ENCODE measurements around the gene ARHGEF11.

The ARHGEF11 gene

DNA sequence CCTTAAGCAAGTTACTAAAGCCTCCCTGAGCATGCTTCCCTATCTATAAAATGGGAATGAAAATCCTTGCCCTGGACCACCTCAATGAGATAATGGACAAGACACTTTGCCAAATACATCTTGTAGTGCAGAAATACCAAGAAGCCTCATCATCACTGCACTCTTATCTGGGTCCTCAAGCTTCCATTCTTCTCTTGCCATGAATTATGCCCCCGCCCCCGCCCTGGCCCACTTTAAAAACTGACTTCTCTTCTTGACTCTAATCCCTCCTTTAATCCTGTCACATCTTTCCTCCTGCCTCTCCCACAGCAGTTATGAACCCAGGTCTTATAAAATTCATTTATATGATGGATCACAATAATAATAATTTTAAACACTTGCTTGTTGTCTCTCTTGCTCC lies 14.8 kb downstream of the ARHGEF11 start:
- ATAC-seq (ENCODE audit: insufficient read depth, low read depth) (no peak), DNase-seq (no peak)
- H3K9ac ChIP-seq (ENCODE audit: low read depth, low read length) = no peak overlapping the region
- no peaks in the 10 kb centered on the region for H3K9me3 ChIP-seq (ENCODE audit: insufficient read depth, low read length, severe bottlenecking)
- no peak overlapping the region for H3K27ac ChIP-seq (ENCODE audit: low read length)
- H3K36me3 ChIP-seq (ENCODE audit: insufficient read depth, low read length) = no peaks in the 10 kb centered on the region
- no peak overlapping the region for H3K4me3 ChIP-seq (ENCODE audit: low read depth in 1 of 2, low read length in 2 of 2)
- TF ChIP-seq EZH2 (IDR thresholded peaks at IDR 0.05; ENCODE audit: borderline replicate concordance, low read depth, low read length, severe bottlenecking) = no peak
- TF ChIP-seq, protein P1, sequence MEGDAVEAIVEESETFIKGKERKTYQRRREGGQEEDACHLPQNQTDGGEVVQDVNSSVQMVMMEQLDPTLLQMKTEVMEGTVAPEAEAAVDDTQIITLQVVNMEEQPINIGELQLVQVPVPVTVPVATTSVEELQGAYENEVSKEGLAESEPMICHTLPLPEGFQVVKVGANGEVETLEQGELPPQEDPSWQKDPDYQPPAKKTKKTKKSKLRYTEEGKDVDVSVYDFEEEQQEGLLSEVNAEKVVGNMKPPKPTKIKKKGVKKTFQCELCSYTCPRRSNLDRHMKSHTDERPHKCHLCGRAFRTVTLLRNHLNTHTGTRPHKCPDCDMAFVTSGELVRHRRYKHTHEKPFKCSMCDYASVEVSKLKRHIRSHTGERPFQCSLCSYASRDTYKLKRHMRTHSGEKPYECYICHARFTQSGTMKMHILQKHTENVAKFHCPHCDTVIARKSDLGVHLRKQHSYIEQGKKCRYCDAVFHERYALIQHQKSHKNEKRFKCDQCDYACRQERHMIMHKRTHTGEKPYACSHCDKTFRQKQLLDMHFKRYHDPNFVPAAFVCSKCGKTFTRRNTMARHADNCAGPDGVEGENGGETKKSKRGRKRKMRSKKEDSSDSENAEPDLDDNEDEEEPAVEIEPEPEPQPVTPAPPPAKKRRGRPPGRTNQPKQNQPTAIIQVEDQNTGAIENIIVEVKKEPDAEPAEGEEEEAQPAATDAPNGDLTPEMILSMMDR (IDR thresholded peaks at IDR 0.05; ENCODE audit: borderline replicate concordance, extremely low read depth, low read length, poor library complexity, severe bottlenecking) = no peak
- H3K4me1 ChIP-seq (ENCODE audit: insufficient read depth, low read length) = no peaks in the 10 kb centered on the region
- no peak overlapping the region for H3K4me2 ChIP-seq (ENCODE audit: insufficient read depth, low read length)
- no peak overlapping the region for H2AFZ ChIP-seq (ENCODE audit: low read depth, low read length)
- no peaks in the 10 kb centered on the region for H3K79me2 ChIP-seq (ENCODE audit: insufficient read depth, low read length)
- peaks cover 32% of the 10 kb centered on the region for H3K27me3 ChIP-seq (ENCODE audit: insufficient read depth, low read length, poor library complexity)
- no peaks in the 10 kb centered on the region for H4K20me1 ChIP-seq (ENCODE audit: insufficient read depth, low read length)

DNA sequence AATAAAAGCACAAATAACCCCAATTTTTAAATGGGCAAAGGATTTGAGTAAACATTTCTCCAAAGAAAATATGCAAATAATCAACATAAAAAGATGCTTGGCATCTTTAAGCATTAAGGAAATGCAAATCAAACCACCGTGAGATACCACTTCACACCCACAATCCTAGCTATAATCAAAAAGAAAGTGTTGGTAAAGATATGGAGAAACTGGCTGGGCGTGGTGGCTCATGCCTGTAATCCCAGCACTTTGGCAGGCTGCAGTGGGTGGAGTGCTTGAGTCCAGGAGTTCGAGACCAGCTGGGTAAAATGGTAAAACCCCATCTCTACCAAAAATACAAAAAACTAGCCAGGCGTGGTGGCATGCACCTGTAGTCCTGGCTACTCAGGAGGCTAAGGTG lies 16.9 kb downstream of the ARHGEF11 start:
- Histone ChIP-seq H3K27ac (ENCODE audit: low read length) (no peak overlapping the region), H3K27me3 (ENCODE audit: insufficient read depth, low read length, poor library complexity) (peaks cover 27% of the 10 kb centered on the region), H3K9ac (ENCODE audit: low read depth, low read length) (no peak overlapping the region), H3K9me3 (ENCODE audit: insufficient read depth, low read length, severe bottlenecking) (no peaks in the 10 kb centered on the region), H3K79me2 (ENCODE audit: insufficient read depth, low read length) (no peaks in the 10 kb centered on the region), H3K4me1 (ENCODE audit: insufficient read depth, low read length) (no peaks in the 10 kb centered on the region), H3K4me3 (ENCODE audit: low read depth in 1 of 2, low read length in 2 of 2) (no peak overlapping the region), H2AFZ (ENCODE audit: low read depth, low read length) (no peak overlapping the region), H3K4me2 (ENCODE audit: insufficient read depth, low read length) (no peak overlapping the region), H4K20me1 (ENCODE audit: insufficient read depth, low read length) (no peaks in the 10 kb centered on the region), H3K36me3 (ENCODE audit: insufficient read depth, low read length) (no peaks in the 10 kb centered on the region)
- no peak for ATAC-seq (ENCODE audit: insufficient read depth, low read depth)
- TF ChIP-seq, protein P1 (IDR thresholded peaks at IDR 0.05; ENCODE audit: borderline replicate concordance, extremely low read depth, low read length, poor library complexity, severe bottlenecking) = no peak
- TF ChIP-seq EZH2 (IDR thresholded peaks at IDR 0.05; ENCODE audit: borderline replicate concordance, low read depth, low read length, severe bottlenecking) = no peak
- DNase-seq = no peak

DNA sequence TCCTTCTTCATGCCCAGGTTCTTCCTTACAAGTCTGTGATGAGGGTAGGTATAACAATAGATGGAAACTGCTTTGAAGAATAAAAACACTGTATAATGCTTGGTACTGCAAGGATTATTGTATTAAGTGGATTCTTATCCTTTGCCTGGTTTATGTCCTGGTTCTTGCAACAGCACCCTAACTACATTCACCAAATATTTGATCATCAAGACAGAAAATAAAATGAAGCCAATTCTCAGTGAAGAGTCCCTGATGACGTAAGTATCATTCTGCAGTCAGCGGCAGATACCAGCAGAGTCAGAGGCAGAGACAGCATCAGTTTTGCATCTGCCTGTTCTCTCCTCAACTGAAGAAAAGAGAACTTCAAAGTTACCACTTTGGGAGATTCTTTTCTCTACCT lies 19.7 kb downstream of the ARHGEF11 start:
- TF ChIP-seq EZH2 (IDR thresholded peaks at IDR 0.05; ENCODE audit: borderline replicate concordance, low read depth, low read length, severe bottlenecking) = no peak
- Histone ChIP-seq H3K4me1 (ENCODE audit: insufficient read depth, low read length) (no peaks in the 10 kb centered on the region), H3K9ac (ENCODE audit: low read depth, low read length) (no peak overlapping the region), H3K4me3 (ENCODE audit: low read depth in 1 of 2, low read length in 2 of 2) (no peak overlapping the region), H2AFZ (ENCODE audit: low read depth, low read length) (no peak overlapping the region), H3K27me3 (ENCODE audit: insufficient read depth, low read length, poor library complexity) (peaks cover 7% of the 10 kb centered on the region), H3K79me2 (ENCODE audit: insufficient read depth, low read length) (no peaks in the 10 kb centered on the region), H4K20me1 (ENCODE audit: insufficient read depth, low read length) (no peaks in the 10 kb centered on the region), H3K4me2 (ENCODE audit: insufficient read depth, low read length) (no peak overlapping the region), H3K27ac (ENCODE audit: low read length) (no peak overlapping the region), H3K36me3 (ENCODE audit: insufficient read depth, low read length) (no peaks in the 10 kb centered on the region), H3K9me3 (ENCODE audit: insufficient read depth, low read length, severe bottlenecking) (no peaks in the 10 kb centered on the region)
- DNase-seq (no peak), ATAC-seq (ENCODE audit: insufficient read depth, low read depth) (no peak)

DNA sequence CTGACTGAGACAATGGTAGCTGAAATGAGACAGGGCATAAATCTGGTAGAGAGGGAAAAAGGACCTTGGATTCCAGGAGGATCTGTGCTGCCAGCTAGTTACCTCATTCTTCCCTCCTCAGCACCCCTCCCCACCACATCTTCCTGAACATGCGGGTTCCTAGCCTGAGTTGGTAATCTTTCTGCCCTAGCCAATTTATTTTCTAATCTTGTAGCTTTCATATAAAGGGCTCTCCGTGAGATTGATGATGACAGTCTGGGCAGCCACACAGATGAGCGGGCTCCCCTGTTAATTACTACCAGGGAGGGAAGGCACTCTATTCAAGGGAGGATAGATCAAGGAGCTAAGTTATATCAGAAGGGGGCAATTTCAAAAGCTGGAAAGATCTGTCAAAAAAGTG lies 20.2 kb downstream of the ARHGEF11 start:
- ATAC-seq (ENCODE audit: insufficient read depth, low read depth) (no peak), DNase-seq (no peak)
- Histone ChIP-seq H3K27ac (ENCODE audit: low read length) (no peak overlapping the region), H2AFZ (ENCODE audit: low read depth, low read length) (no peak overlapping the region), H3K27me3 (ENCODE audit: insufficient read depth, low read length, poor library complexity) (peaks cover 7% of the 10 kb centered on the region), H3K36me3 (ENCODE audit: insufficient read depth, low read length) (no peaks in the 10 kb centered on the region), H4K20me1 (ENCODE audit: insufficient read depth, low read length) (no peaks in the 10 kb centered on the region), H3K9ac (ENCODE audit: low read depth, low read length) (no peak overlapping the region), H3K4me3 (ENCODE audit: low read depth in 1 of 2, low read length in 2 of 2) (no peak overlapping the region), H3K79me2 (ENCODE audit: insufficient read depth, low read length) (no peaks in the 10 kb centered on the region), H3K9me3 (ENCODE audit: insufficient read depth, low read length, severe bottlenecking) (no peaks in the 10 kb centered on the region), H3K4me2 (ENCODE audit: insufficient read depth, low read length) (no peak overlapping the region), H3K4me1 (ENCODE audit: insufficient read depth, low read length) (no peaks in the 10 kb centered on the region)
- TF ChIP-seq EZH2 (IDR thresholded peaks at IDR 0.05; ENCODE audit: borderline replicate concordance, low read depth, low read length, severe bottlenecking) = no peak
- TF ChIP-seq, protein P1 (IDR thresholded peaks at IDR 0.05; ENCODE audit: borderline replicate concordance, extremely low read depth, low read length, poor library complexity, severe bottlenecking) = no peak

All from DND-41 (cell line).